Activated CD4-positive, alpha-beta memory T cell treated with anti-CD3 and anti-CD28 coated beads for 36 hours (primary cell): ENCODE measurements around the gene SBF1. TPM values are rescaled to one million over a fixed set of nuclear protein-coding genes. Genes with fewer than 3 reads are reported as not detected.

Source experiments
- CTCF ChIA-PET: fragments of 350-600 bp; sonication (Branson Sonifier 250); formaldehyde crosslinking; loops from one replicate; lab custom pipeline; 2021; ENCODE audit warnings: antibody characterized with exemption, inconsistent platforms; lab: Charles Lee
- POLR2A ChIA-PET: fragments of 350-600 bp; sonication (Branson Sonifier 250); formaldehyde crosslinking; loops from one replicate; lab custom pipeline; 2021; ENCODE audit warnings: antibody characterized with exemption; lab: Charles Lee
- DNase-seq: peaks from one replicate; pipeline ENCODE4 v3.0.0-alpha.2; 2020
- H3K27ac Mint-ChIP-seq: one replicate; pipeline ENCODE4 v1.8.0; 2021; ENCODE audit warnings: mixed read lengths
- H3K27me3 Mint-ChIP-seq: one replicate; pipeline ENCODE4 v1.8.0; 2021; ENCODE audit warnings: mixed read lengths
- H3K36me3 Mint-ChIP-seq: one replicate; pipeline ENCODE4 v1.8.0; 2021; ENCODE audit warnings: mixed read lengths
- H3K4me1 Mint-ChIP-seq: one replicate; pipeline ENCODE4 v1.8.0; 2021; ENCODE audit warnings: low read depth, mixed read lengths
- H3K4me3 Mint-ChIP-seq: one replicate; pipeline ENCODE4 v1.8.0; 2021; ENCODE audit warnings: mild to moderate bottlenecking, mixed read lengths
- H3K9me3 Mint-ChIP-seq: one replicate; pipeline ENCODE4 v1.8.0; 2021; ENCODE audit warnings: mixed read lengths
- intact Hi-C: fragments of 100-400 bp; cut with micrococcal nuclease; formaldehyde crosslinking; loops from one replicate; pipeline ENCODE4 v1.15.1; 2023
- total RNA-seq, 2 experiments: library from RNA; stranded (reverse); gene quantifications; one replicate each; pipeline ENCODE4 v1.2.3, GENCODE V29; 2021

SBF1 gene
- total RNA-seq, 2 experiments from 2014 or later: 110 to 112 TPM

- H3K9me3 Mint-ChIP-seq: no peaks in the 10 kb centered on the region
- POLR2A ChIA-PET: no interaction called here
- no peaks in the 10 kb centered on the region for H3K27me3 Mint-ChIP-seq
- H3K4me3 Mint-ChIP-seq: no peak overlapping the region
- CTCF ChIA-PET: no interaction called here
- H3K4me1 Mint-ChIP-seq: peaks cover 16% of the 10 kb centered on the region
- DNase-seq: no peak
- intact Hi-C loops: no loop called here
- peak overlapping the region; percentile 49 for H3K27ac Mint-ChIP-seq
- H3K36me3 Mint-ChIP-seq: peaks cover 17% of the 10 kb centered on the region
Observed at GRCh38 chr22:50396751-50397370, 78.0 kb downstream of the SBF1 start.

Other genes starting within 250 kb of the SBF1 start
- gene TUBGCP6, start 230.0 kb downstream of the SBF1 start, total RNA-seq: 10 to 100 TPM; 41.4 to 43.8 TPM
- 10 to 100 TPM; 46.1 to 47.6 TPM for gene HDAC10, start 223.8 kb downstream of the SBF1 start, total RNA-seq
- gene MAPK12, start 213.4 kb downstream of the SBF1 start, total RNA-seq: 1 to 10 TPM; 9.1 to 9.7 TPM
- 10 to 100 TPM; 23.1 to 24.6 TPM for gene MAPK11, start 204.7 kb downstream of the SBF1 start, total RNA-seq
- gene PLXNB2, start 167.4 kb downstream of the SBF1 start, total RNA-seq: 1 to 10 TPM; 6.3 to 8.3 TPM
- gene DENND6B, start 148.0 kb downstream of the SBF1 start, total RNA-seq: 1 to 10 TPM; 3.5 to 3.6 TPM
- 10 to 100 TPM; 41.2 to 41.7 TPM for gene PPP6R2, start 131.7 kb downstream of the SBF1 start, total RNA-seq
- gene ADM2, start 6.5 kb upstream of the SBF1 start, total RNA-seq: 1 to 10 TPM; 7.3 to 7.4 TPM
- gene MIOX, start 11.8 kb upstream of the SBF1 start, total RNA-seq: under 1 TPM; 0.39 to 0.59 TPM
- 10 to 100 TPM; 62.1 to 63.8 TPM for gene LMF2, start 32.7 kb upstream of the SBF1 start, total RNA-seq
- gene NCAPH2, start 33.2 kb upstream of the SBF1 start, total RNA-seq: 100 to 1,000 TPM; 134 to 138 TPM
- 1 to 10 TPM; 1.9 to 5.6 TPM for gene SCO2, start 50.6 kb upstream of the SBF1 start, total RNA-seq
- 10 to 100 TPM; 64.7 to 65.6 TPM for gene TYMP, start 55.0 kb upstream of the SBF1 start, total RNA-seq
- gene KLHDC7B, start 70.9 kb upstream of the SBF1 start, total RNA-seq: 1 to 10 TPM; 6.9 to 7.7 TPM
- gene SYCE3, start 87.9 kb upstream of the SBF1 start, total RNA-seq: 1 to 10 TPM in 1 of 2 experiments, under 1 TPM in 1; 0.87 to 1.0 TPM
- gene CPT1B, start 103.4 kb upstream of the SBF1 start, total RNA-seq: 10 to 100 TPM; 33.3 to 36.9 TPM
- gene CHKB, start 107.8 kb upstream of the SBF1 start, total RNA-seq: 10 to 100 TPM; 76.2 to 76.3 TPM
- under 1 TPM; 0.10 to 0.19 TPM for gene MAPK8IP2, start 125.8 kb upstream of the SBF1 start, total RNA-seq
- 10 to 100 TPM; 23.9 to 25.8 TPM for gene ARSA, start 153.1 kb upstream of the SBF1 start, total RNA-seq
- gene SHANK3, start 197.8 kb upstream of the SBF1 start, total RNA-seq: under 1 TPM; 0.05 to 0.07 TPM